Coronary artery (tissue), 2 donors: ENCODE measurements around the gene GBGT1.
A peak's percentile ranks its signal among the peaks of the same experiment; 100 is the strongest.

Experiments
- DNase-seq: peaks from one replicate; pipeline ENCODE4 v3.0.0-alpha.2; 2017; ENCODE audit warnings: low spot score
- H3K27ac ChIP-seq, 2 donors: fragments of 200-600 bp; sonication (generic); one replicate each; pipeline ENCODE4 v1.5.1; 2016 to 2019
- H3K4me3 ChIP-seq: fragments of 200-600 bp; sonication (generic); 2 replicates; pipeline ENCODE4 v1.5.1; 2016; ENCODE audit warnings: mild to moderate bottlenecking, moderate library complexity
- CTCF ChIP-seq: fragments of 200-600 bp; sonication (generic); IDR thresholded peaks from one replicate; pipeline ENCODE4 v1.5.1; 2019; ENCODE audit warnings: antibody characterized with exemption

Gene GBGT1

DNA sequence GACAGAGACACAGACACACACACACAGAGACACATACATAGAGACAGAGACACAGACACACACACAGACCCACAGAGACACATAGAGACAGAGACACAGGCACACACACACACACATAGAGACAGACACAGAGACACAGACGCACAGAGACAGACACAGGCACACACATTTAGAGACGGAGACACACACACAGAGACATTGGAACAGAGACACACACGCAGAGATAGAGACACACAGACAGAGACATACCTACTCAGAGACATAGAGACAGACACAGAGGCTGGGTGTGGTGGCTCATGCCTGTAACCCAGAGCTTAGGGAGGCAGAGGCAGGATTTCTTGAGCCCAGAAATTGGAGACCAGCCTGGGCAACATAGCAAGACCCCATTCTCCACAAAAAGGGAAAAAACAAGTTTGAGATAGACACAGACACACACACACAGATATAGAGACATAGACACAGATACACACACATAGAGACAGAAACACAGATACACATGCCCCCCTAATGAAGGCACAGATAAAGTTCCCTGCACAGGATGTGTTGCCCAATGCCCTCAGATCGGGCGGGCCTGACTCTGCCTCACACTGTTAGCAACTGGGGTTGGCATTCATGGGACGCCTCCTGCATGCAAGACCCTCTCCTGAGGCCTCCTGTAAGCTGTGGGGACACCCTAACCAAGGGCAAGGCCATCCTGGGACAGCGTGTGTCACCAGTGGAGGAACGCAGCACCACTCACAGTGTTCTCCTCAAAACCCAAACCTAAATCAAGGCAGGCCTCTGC is 39.4 kb downstream of the GBGT1 start:
- H3K27ac ChIP-seq: no peak overlapping the region
- no peak overlapping the region for H3K4me3 ChIP-seq
- TF ChIP-seq CTCF: no peak
- DNase-seq: no peak

GRCh38 chr9:133122935-133123611 is 40.6 kb downstream of the GBGT1 start:
- Histone ChIP-seq H3K4me3 (no peak overlapping the region), H3K27ac (peak overlapping the region; percentile 63 to 96)
- TF ChIP-seq CTCF: no peak
- DNase-seq: no peak

GRCh38 chr9:133122605-133122934 is 41.1 kb downstream of the GBGT1 start:
- TF ChIP-seq CTCF: no peak
- peak overlapping the region; percentile 63 to 96 for H3K27ac ChIP-seq
- no peak overlapping the region for H3K4me3 ChIP-seq
- DNase-seq: no peak

DNA sequence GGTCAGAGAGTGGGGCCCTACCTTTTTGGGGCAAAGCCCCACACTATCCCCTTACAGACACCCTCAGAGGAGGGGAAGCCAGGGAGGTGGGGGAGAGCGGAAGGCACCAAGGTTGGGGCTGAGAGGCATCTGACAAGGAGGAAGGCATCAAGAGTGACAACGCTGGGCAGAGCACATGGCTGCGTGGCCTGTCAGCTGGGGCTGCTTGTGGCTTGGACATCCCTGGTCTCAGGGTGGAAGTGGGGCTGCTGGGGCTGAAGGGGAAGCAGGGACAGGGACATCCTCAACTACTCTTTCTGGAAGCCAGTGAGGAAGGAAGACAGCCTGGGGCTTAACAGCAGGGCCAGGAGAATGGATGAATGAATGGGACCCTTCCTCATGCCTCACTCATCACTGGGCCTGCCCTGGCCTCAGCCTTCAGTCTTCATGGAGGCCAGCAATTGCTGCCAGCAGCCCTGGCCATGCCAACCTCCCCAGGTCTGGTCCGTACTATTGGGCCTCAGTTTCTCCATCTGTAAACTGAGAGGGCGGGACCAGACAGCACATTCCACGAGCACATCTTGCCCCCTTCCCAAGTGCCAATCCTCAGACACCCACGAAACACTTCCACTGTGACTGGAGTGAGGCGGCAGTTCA is 41.7 kb downstream of the GBGT1 start:
- no peak for TF ChIP-seq CTCF
- H3K4me3 ChIP-seq: no peak overlapping the region
- H3K27ac ChIP-seq: peak overlapping the region; percentile 63 to 96
- no peak for DNase-seq

- no peak for TF ChIP-seq CTCF
- H3K27ac ChIP-seq: peak within 1 kb of the TSS; percentile 63 to 96
- H3K4me3 ChIP-seq: peak within 1 kb of the TSS; percentile 96
- peak; percentile 90 for DNase-seq
Observed at GRCh38 chr9:133121198-133121914, 42.4 kb downstream of the GBGT1 start, which contains the start of gene RALGDS. TSS of gene RALGDS (minus strand) at chr9:133121240. CDS start at chr9:133121154, 86 bp downstream.

DNA sequence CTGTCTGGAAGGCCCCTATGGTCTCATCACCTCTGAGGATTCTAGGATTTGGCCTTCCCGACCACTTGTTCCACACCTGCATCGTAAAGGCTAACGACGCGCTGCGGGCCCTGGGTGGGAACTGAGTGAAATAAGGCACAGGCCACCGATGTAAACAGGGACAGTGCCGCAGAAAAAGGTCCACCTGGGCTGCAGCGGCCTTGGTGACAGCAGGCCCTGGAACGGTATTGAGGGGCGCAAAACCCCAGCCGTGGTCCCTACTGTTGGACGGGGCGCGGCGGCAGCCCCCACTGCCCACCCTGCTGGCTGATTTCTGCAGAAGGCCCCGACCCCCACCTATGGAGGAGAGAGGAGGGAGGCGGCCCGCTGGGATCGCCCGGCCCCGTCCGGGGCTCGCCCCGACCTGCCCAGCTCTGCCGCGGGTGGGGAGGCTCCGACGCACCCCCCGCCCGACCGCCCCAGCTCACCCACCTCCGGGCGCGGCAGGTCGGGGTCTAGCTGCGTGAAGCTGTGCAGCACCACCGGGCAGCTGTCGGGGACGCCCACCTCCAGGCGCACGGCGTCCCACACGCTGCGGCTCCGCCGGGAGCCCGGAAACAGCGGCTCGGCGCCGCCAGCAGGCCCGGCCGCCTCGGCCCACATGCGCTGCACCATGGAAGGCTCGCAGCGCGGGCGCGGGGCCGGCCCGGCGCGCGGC is 43.1 kb downstream of the GBGT1 start:
- Histone ChIP-seq H3K4me3 (peak overlapping the region; percentile 96), H3K27ac (peak overlapping the region; percentile 34 to 96)
- no peak for TF ChIP-seq CTCF
- no peak for DNase-seq
